ENCODE data around the gene PROKR2.
A peak's percentile ranks its signal among the peaks of the same experiment; 100 is the strongest.

Gene PROKR2

GRCh38 chr20:5316188-5317158, at the start of gene PROKR2:
PROKR2 (minus strand) TSS chr20:5316954; CDS start chr20:5314369, 2,585 bp downstream.
- TF ChIP-seq CTCF (IDR thresholded peaks at IDR 0.05; ENCODE audit: low read depth, low read length), result peak; percentile 46; the same call in 1 of the 2 replicates

GRCh38 chr20:5364997-5365597, 48.3 kb upstream of the PROKR2 start:
- no peak for DNase-seq
- Histone ChIP-seq H3K27ac (no peak overlapping the region), H3K9me3 (ENCODE audit: severe bottlenecking) (peaks cover 5% of the 10 kb centered on the region), H3K4me3 (ENCODE audit: low read depth, low read length) (no peak overlapping the region), H3K36me3 (no peaks in the 10 kb centered on the region), H3K27me3 (ENCODE audit: insufficient read depth, low read depth, severe bottlenecking) (peaks cover 18% of the 10 kb centered on the region)
- no peak for TF ChIP-seq CTCF (IDR thresholded peaks at IDR 0.05; ENCODE audit: low read depth, low read length)

More at GRCh38 chr20:5316188-5317158, at the start of gene PROKR2:
- Histone ChIP-seq H3K27me3 (ENCODE audit: insufficient read depth, low read depth, severe bottlenecking) (peaks cover 80% of the 10 kb centered on the region), H3K9me3 (ENCODE audit: severe bottlenecking) (peaks cover 5% of the 10 kb centered on the region), H3K4me3 (ENCODE audit: low read depth, low read length) (peak within 1 kb of the TSS; percentile 35), H3K27ac (no peak within 1 kb of the TSS), H3K36me3 (no peaks in the 10 kb centered on the region)
- peak; percentile 58 for DNase-seq

GRCh38 chr20:5364136-5364821, 47.5 kb upstream of the PROKR2 start:
- Histone ChIP-seq H3K27me3 (ENCODE audit: insufficient read depth, low read depth, severe bottlenecking) (peaks cover 18% of the 10 kb centered on the region), H3K9me3 (ENCODE audit: severe bottlenecking) (peaks cover 5% of the 10 kb centered on the region), H3K27ac (no peak overlapping the region), H3K4me3 (ENCODE audit: low read depth, low read length) (no peak overlapping the region), H3K36me3 (no peaks in the 10 kb centered on the region)
- DNase-seq, result no peak
- no peak for TF ChIP-seq CTCF (IDR thresholded peaks at IDR 0.05; ENCODE audit: low read depth, low read length)

GRCh38 chr20:5362771-5363170, 46.0 kb upstream of the PROKR2 start:
- DNase-seq, result no peak
- Histone ChIP-seq H3K4me3 (ENCODE audit: low read depth, low read length) (no peak overlapping the region), H3K27ac (no peak overlapping the region), H3K9me3 (ENCODE audit: severe bottlenecking) (peaks cover 5% of the 10 kb centered on the region), H3K36me3 (no peaks in the 10 kb centered on the region), H3K27me3 (ENCODE audit: insufficient read depth, low read depth, severe bottlenecking) (peaks cover 21% of the 10 kb centered on the region)
- TF ChIP-seq CTCF (IDR thresholded peaks at IDR 0.05; ENCODE audit: low read depth, low read length), result no peak

- H3K9me3 ChIP-seq (ENCODE audit: severe bottlenecking), result peaks cover 5% of the 10 kb centered on the region
Observed at GRCh38 chr20:5361176-5361575, 44.4 kb upstream of the PROKR2 start.

More at GRCh38 chr20:5361176-5361575, 44.4 kb upstream of the PROKR2 start:
- no peak for TF ChIP-seq CTCF (IDR thresholded peaks at IDR 0.05; ENCODE audit: low read depth, low read length)
- no peak for DNase-seq
- Histone ChIP-seq H3K4me3 (ENCODE audit: low read depth, low read length) (no peak overlapping the region), H3K36me3 (no peaks in the 10 kb centered on the region), H3K27ac (no peak overlapping the region), H3K27me3 (ENCODE audit: insufficient read depth, low read depth, severe bottlenecking) (peaks cover 22% of the 10 kb centered on the region)
